SK-N-SH treated with all-trans-retinoic acid at 6 μM for 48 hours (cell line): ENCODE data around the gene GOLPH3.

Experiments
- ARNTL ChIP-seq: fragments of 450-650 bp; formaldehyde crosslinking; IDR thresholded peaks from 2 replicates; pipeline ENCODE4 v1.5.0; 2020; ENCODE audit warnings: low read depth, mild to moderate bottlenecking, moderate library complexity, borderline replicate concordance
- POU6F1 ChIP-seq: fragments of 250-450 bp; sonication (Bioruptor Pico); IDR thresholded peaks from 2 replicates; pipeline ENCODE4 v1.8.0; 2021; ENCODE audit warnings: low read depth, mild to moderate bottlenecking, moderate library complexity, borderline replicate concordance
- ZNF70 ChIP-seq: fragments of 450-650 bp; formaldehyde crosslinking; IDR thresholded peaks from 2 replicates; pipeline ENCODE4 v1.5.0; 2020; ENCODE audit warnings: mild to moderate bottlenecking, moderate library complexity
- TF ChIP-seq, protein P1 (sequence below): fragments of 250-450 bp; sonication (Bioruptor Pico); IDR thresholded peaks from 2 replicates; pipeline ENCODE4 v1.8.0; 2020; ENCODE audit warnings: mild to moderate bottlenecking, moderate library complexity, borderline replicate concordance

DNA sequence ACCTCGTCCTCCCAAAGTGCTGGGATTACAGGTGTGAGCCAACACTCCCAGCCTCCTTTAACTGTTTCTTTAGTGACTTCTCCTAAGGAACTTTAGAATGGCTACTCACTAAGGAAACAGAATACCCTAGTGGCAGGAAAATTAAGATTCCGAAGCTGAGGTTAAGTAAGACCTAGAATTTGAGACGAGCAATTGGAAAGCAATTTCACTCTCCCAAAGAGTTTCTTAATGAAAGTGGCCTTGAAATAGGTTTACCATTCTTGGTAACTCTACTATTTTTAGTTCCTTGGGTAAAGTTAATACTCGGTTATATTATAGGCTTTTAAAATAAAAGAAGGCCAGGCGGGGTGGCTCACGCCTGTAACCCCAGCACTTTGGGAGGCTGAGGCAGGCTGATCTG is 22.9 kb upstream of the GOLPH3 start:
- TF ChIP-seq, protein P1, sequence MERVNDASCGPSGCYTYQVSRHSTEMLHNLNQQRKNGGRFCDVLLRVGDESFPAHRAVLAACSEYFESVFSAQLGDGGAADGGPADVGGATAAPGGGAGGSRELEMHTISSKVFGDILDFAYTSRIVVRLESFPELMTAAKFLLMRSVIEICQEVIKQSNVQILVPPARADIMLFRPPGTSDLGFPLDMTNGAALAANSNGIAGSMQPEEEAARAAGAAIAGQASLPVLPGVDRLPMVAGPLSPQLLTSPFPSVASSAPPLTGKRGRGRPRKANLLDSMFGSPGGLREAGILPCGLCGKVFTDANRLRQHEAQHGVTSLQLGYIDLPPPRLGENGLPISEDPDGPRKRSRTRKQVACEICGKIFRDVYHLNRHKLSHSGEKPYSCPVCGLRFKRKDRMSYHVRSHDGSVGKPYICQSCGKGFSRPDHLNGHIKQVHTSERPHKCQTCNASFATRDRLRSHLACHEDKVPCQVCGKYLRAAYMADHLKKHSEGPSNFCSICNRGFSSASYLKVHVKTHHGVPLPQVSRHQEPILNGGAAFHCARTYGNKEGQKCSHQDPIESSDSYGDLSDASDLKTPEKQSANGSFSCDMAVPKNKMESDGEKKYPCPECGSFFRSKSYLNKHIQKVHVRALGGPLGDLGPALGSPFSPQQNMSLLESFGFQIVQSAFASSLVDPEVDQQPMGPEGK (CRISPR knock-in tag) = no peak
- no peak for TF ChIP-seq ZNF70 (CRISPR knock-in tag)
- no peak for TF ChIP-seq POU6F1 (CRISPR knock-in tag)
- no peak for TF ChIP-seq ARNTL (CRISPR knock-in tag)
